Measurements from ENCODE around the gene GCNT4.

Gene GCNT4

DNA sequence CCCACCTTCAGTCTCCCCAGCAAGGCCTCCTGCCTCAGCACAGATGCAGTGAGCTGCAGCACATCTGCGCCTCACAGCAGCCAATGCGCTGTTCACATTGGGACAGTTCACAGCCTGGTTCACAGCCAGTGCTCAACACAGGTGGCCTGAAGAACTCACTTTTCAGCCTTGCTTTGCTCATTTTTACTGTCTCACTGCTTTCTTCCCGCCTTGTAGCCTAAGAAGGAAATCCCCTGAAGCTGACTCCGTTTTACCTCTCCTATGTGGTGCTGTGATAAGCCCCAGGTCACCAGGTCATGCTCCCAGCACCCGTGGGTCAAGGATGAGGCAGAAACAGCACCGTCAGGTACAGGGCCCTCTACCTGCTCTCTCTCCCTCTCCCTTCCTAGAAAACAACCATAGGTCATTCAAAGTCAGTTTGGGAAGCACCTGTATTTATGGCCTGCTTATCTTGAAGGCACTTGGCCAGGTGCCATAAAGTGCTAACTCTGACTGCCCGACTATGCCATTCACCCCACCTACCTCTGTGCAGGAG, 1.1 kb downstream of the GCNT4 start:
- no peak for DNase-seq (ENCODE audit: insufficient read length, low spot score)
- FAIRE-seq = no peak

GRCh38 chr5:75050415-75050814, 1.9 kb downstream of the GCNT4 start:
- DNase-seq (ENCODE audit: insufficient read length, low spot score) (no peak), FAIRE-seq (no peak)

DNA sequence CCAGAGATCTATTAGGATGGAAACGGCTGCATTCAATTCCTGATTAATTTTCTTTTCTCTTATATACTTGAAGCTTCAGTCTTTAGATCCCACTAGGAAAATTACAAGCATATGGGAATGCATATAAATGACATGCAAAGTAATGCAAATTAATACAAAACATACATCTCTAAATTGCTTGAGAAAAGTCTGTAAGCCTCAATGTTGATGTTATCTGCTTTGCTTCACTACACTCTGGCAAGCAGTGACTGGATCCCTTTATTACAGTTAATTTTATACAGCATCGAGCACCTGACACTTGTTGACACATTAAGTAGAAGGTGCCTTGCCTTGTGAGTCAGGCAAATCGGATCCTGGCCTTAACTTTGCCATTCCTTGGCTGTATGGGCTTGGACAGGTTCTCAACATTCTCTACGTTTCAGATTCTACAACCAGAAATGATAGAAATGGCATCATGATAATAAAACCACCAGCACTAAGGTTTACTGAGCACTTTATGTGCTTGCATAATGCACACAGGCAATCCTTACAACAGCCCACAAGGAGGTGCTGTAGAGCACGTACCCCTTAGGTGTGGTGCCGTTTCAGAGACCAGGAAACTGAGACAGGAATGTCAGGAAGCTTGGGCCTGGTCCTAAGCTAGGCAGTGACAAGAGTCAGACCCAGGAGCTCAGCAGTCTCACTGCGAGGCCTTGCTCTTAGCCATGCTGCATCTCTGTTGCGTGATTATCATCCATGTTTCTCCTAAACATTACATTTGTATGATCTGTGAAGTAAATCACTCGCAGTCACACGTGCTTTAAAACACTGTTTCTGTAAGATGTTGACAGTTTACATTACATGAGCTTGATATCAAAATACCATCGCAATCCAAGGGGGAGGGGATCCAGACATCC, 2.7 kb downstream of the GCNT4 start:
- FAIRE-seq (peak; percentile 79), DNase-seq (ENCODE audit: insufficient read length, low spot score) (no peak)

DNA sequence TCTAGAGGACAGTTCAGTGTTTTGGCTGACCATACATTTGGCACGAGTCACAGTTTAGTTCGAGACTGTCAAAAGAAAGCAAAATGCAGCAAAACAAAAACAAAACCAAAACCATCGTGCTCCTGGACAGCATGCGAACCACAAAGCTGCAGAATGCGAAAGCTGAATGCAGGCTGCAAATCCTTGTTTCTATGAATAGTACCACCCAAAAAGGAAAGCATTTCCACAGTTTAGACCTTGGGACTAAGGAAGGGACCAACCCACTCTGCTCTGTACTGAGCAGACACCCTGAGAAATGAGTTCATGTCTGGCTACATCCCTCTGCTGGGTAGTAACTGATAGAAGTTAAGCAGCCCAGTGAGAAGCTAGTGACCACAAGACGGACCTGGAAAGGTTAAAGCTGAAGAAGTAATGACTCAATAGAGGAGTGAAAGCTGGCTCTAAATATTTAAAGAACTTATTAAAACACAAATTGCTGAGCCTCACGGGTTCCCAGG, 3.9 kb downstream of the GCNT4 start:
- FAIRE-seq (peak; percentile 64), DNase-seq (ENCODE audit: insufficient read length, low spot score) (no peak)

GRCh38 chr5:75047356-75047755, 5.0 kb downstream of the GCNT4 start:
- FAIRE-seq (no peak), DNase-seq (ENCODE audit: insufficient read length, low spot score) (no peak)

GRCh38 chr5:75046366-75047142, 5.8 kb downstream of the GCNT4 start:
- no peak for FAIRE-seq
- DNase-seq (ENCODE audit: insufficient read length, low spot score) = no peak

DNA sequence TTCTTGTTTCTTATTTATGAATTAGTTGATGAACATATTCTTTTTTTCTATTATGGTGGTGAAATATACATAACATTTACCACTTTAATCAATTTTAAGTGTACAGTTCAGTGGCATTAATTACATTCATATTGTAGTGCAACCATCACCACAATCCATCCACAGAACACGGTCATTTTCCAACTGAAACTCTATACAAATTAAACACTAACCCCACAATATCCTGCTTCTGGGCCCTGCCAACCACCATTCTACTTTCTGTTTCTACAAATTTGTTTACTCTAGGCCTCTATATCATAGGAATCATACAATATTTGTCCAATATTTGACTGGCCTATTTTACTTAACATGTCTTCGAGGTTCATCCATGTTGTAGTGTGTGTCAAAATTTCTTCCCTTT, 7.3 kb downstream of the GCNT4 start:
- FAIRE-seq = no peak

DNA sequence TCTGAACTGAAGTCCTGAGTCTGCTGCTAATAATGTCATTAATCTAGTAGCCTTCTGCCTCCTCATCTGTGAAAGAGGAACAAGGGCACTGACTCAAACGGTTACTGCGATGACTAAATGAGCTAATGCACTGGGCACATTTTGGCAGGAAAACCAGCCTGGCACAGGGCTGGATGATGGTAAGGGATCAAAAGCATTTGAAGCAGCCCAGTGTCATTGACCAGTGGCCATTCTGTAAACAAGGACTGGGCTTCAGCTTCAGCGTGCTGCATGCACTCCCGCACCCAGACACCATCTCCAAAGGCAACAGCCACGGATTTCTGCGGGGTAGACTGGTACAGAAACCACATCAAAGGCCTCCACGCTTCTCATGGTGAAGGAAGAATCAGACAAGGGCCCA, 8.0 kb downstream of the GCNT4 start:
- FAIRE-seq (no peak), DNase-seq (ENCODE audit: insufficient read length, low spot score) (no peak)

More for the DNA sequence above, 7.3 kb downstream of the GCNT4 start:
- no peak for DNase-seq (ENCODE audit: insufficient read length, low spot score)

GRCh38 chr5:75043633-75044264, 8.6 kb downstream of the GCNT4 start:
- no peak for FAIRE-seq
- no peak for DNase-seq (ENCODE audit: insufficient read length, low spot score)

DNA sequence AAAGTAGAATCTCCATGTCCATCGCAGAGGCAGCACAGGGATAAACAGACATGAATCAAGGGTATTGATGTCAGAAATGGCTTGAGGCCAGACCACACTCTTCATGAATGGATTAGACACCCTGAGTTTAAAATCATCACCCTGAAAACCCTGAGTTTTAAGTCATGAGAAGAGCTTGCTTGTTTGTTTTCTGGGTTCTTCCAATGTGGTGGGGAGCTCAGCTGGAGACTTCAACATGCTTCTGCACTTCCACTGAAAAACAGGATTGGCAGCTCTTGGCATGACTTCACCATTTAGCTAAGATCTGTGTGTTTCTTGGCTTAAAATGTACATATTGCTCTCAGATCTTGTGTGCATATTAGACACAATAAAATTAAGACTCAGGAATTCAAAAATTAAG, 9.8 kb downstream of the GCNT4 start:
- no peak for DNase-seq (ENCODE audit: insufficient read length, low spot score)
- FAIRE-seq = no peak

DNA sequence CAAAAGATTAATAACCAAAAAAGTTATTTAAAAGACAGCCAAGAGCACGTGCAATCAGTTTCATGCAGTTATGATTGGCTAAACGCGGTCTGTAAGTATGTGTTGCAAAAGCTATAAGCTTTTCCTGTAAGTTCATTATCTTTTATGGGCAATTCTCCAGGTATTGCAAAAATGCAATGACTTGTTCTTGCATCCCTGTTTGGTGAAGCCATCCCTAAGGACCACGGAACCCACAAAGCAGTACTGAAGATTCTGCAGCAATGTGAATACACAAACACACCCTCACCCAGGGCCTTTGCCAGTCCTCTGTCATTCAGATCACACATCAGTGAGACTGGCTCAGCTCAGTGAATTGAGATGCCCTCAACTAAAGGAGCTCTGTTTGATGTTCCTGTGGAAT, 11.4 kb downstream of the GCNT4 start:
- no peak for DNase-seq (ENCODE audit: insufficient read length, low spot score)

DNA sequence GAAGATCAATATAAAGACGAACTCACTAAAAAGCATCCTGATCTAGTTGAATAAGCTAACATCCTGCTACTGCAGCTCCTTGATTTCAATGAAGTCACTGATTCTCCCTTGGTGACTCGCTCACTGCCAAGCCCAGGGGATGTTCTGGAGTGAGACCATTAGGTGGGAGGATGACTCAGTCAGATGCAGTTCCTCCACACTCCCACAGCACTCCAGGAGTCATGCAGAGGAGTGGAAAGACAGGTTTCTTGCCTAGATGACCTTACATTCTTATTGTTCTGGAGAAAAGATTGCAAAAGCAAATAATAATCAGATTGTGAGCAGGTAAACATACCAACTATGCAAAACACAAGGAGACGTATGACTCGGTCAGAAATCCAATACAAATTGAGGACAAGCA, 15.3 kb downstream of the GCNT4 start:
- DNase-seq (ENCODE audit: insufficient read length, low spot score) (no peak), FAIRE-seq (no peak)

More for the DNA sequence above, 11.4 kb downstream of the GCNT4 start:
- no peak for FAIRE-seq

GRCh38 chr5:75034137-75034739, 18.1 kb downstream of the GCNT4 start:
- no peak for DNase-seq (ENCODE audit: insufficient read length, low spot score)
- FAIRE-seq = no peak

DNA sequence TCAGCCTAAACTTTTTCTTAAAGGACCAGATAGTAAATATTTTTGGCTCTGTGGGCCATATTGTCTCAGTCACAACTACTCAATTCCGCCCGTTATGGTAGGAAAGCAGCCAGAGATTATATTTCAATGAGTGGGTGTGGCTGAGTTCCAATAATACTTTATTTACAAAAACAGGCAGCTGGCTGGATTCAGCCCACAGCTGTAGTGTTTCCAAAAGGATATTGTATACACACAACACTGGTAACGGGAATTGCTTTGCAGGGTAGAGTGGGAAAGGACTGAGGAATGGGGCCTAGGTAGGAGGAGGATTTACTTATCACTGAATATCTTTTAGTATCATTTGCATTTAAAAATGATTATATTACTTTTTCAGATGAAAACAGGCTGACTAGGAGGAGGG, 21.0 kb downstream of the GCNT4 start:
- FAIRE-seq (no peak), DNase-seq (ENCODE audit: insufficient read length, low spot score) (no peak)

- no peak for FAIRE-seq
- no peak for DNase-seq (ENCODE audit: insufficient read length, low spot score)
Measured at GRCh38 chr5:75028090-75028489, 24.3 kb downstream of the GCNT4 start.

- no peak for DNase-seq (ENCODE audit: insufficient read length, low spot score)
- FAIRE-seq = no peak
Measured at GRCh38 chr5:75023368-75024159, 28.8 kb downstream of the GCNT4 start.

- FAIRE-seq (no peak), DNase-seq (ENCODE audit: insufficient read length, low spot score) (no peak)
Measured at GRCh38 chr5:75021800-75022199, 30.6 kb downstream of the GCNT4 start.

- FAIRE-seq = no peak
- no peak for DNase-seq (ENCODE audit: insufficient read length, low spot score)
Measured at GRCh38 chr5:75021219-75021618, 31.1 kb downstream of the GCNT4 start.

GRCh38 chr5:75020016-75020656, 32.2 kb downstream of the GCNT4 start:
- no peak for DNase-seq (ENCODE audit: insufficient read length, low spot score)
- FAIRE-seq = no peak

All from GM19239 (cell line).